Measurements from ENCODE around the gene LHFPL6. TPM values are rescaled to one million over a fixed set of nuclear protein-coding genes. Genes with fewer than 3 reads are reported as not detected.
A peak's percentile ranks its signal among the peaks of the same experiment; 100 is the strongest.

Gene LHFPL6
- total and polyA plus RNA-seq, 12 donors = 41.5 to 65.8 (median 55.4) TPM

DNA sequence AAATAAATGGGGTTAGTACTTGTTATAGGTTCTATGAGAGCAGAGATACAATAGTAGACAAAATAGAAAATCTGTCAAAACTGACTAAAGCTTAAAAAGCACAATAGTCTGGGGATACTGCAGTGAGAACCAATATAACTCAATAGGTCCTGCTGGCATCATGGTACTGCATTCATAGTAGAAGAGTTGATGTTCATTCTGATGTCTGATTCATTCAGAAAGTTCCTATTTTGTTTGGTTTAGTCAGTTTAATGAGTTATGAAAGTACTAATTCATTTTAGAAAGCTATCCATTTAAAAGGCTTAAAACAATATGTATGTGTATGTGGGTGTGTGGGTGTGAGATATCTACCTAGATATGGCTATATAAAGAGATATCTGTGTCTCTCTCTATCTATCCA, 152.8 kb downstream of the LHFPL6 start:
- Histone ChIP-seq H3K4me3 (no peak overlapping the region), H3K36me3 (no peaks in the 10 kb centered on the region), H3K4me1 (peaks cover 24 to 96% (median 81%) of the 10 kb centered on the region in 9 donors), H3K27ac (peak overlapping the region in 5 of 10 donors; percentile 75 to 92 (median 84)), H3K9me3 (no peaks in the 10 kb centered on the region), H3K27me3 (no peaks in the 10 kb centered on the region)
- ATAC-seq = no peak
- no peak for DNase-seq
- TF ChIP-seq, protein P1, sequence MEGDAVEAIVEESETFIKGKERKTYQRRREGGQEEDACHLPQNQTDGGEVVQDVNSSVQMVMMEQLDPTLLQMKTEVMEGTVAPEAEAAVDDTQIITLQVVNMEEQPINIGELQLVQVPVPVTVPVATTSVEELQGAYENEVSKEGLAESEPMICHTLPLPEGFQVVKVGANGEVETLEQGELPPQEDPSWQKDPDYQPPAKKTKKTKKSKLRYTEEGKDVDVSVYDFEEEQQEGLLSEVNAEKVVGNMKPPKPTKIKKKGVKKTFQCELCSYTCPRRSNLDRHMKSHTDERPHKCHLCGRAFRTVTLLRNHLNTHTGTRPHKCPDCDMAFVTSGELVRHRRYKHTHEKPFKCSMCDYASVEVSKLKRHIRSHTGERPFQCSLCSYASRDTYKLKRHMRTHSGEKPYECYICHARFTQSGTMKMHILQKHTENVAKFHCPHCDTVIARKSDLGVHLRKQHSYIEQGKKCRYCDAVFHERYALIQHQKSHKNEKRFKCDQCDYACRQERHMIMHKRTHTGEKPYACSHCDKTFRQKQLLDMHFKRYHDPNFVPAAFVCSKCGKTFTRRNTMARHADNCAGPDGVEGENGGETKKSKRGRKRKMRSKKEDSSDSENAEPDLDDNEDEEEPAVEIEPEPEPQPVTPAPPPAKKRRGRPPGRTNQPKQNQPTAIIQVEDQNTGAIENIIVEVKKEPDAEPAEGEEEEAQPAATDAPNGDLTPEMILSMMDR (IDR thresholded peaks at IDR 0.05) = no peak
- intact Hi-C loops (cut with DNase I) = loop anchor here in 5 of 10 donors (5.0 to 10.0 kb wide), 3 partner anchors 33 to 152 kb away; partner anchors contain the start of gene LHFPL6 (in 2 of the 5)

DNA sequence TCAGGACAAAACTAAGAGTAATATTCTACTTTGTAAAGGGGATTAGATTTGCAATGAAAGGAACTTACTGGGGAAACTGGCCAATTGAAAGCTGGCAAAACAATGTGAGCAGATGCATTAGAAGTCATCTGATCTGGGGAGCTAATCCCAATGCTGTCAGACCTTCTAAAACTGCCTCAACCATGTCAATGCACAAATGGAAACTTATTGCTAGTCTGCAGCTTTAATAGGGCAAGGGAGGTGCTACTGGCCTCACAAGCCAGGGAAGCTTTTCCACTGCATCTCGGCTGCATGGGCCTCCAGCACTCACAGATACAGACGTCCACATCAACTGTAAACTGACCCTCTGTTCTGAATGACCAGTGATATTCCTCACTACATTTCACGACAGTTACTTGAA, 154.2 kb downstream of the LHFPL6 start:
- Histone ChIP-seq H3K9me3 (no peaks in the 10 kb centered on the region), H3K4me3 (no peak overlapping the region), H3K27ac (peak overlapping the region in 5 of 10 donors; percentile 15 to 92 (median 48)), H3K36me3 (no peaks in the 10 kb centered on the region), H3K4me1 (peaks cover 24 to 98% (median 74%) of the 10 kb centered on the region in 9 donors), H3K27me3 (no peaks in the 10 kb centered on the region)
- intact Hi-C loops (cut with DNase I) = loop anchor here in 1 of 10 donors (5.0 kb wide), 1 partner anchor 37 kb away; no protein-coding TSS in a partner anchor
- ATAC-seq (peak in 6 of 8 donors; percentile 19 to 54 (median 26)), DNase-seq (peak in 1 of 2 donors; percentile 23)
- TF ChIP-seq, protein P1 (IDR thresholded peaks at IDR 0.05) = no peak
- WGBS, 2 donors = 40 to 43% methylated on average over 3 of the region's 3 CpGs

DNA sequence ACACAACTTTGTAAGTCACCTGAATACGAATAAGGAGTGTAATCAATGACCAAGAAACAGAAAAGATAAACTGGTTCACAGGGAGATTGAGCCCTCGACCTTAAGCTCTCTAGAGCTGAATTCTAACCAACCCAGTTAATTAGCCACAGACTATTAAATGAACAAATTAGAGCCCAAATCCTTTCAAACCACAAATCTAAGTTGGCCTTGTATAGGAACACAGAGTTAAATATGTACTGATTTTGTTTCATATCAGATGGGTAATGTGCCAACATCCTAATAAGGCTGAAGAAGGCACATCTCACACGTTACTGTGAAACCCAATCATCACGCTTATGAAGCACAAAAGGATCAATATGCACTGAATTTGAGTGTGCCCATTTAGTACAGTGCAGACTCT, 156.1 kb downstream of the LHFPL6 start:
- H3K9me3 ChIP-seq = no peaks in the 10 kb centered on the region
- no peak for DNase-seq
- TF ChIP-seq, protein P1 (IDR thresholded peaks at IDR 0.05) = no peak
- no peaks in the 10 kb centered on the region for H3K36me3 ChIP-seq
- H3K4me1 ChIP-seq = peaks cover 10 to 85% (median 54%) of the 10 kb centered on the region in 9 donors
- 80 to 84% methylated on average over 4 of the region's 4 CpGs for WGBS, 2 donors
- intact Hi-C loops (cut with DNase I) = loop anchor here in 1 of 10 donors (5.0 kb wide), 1 partner anchor 35 kb away; no protein-coding TSS in a partner anchor
- ATAC-seq = no peak
- peak overlapping the region in 1 of 10 donors; percentile 9 for H3K27ac ChIP-seq
- H3K4me3 ChIP-seq = no peak overlapping the region
- H3K27me3 ChIP-seq = no peaks in the 10 kb centered on the region

DNA sequence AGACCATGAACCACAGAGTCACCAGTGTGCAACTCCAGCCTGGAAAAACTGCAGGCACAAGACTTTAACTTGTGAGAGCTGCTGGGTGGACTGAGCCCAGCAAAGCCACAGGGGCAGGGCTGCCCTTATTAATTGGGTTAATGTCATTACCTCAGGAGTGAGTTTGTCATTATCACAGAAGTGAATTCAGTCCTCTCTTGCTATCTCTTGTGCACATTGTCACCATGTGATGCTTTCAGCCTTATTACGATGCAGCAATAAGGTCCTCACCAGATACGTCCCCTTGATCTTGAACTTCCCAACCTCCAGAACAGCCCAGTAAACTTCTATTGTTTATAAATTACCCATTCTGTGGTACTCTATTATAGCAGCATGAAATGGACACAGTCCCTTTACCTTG, 158.1 kb downstream of the LHFPL6 start:
- TF ChIP-seq, protein P1 (IDR thresholded peaks at IDR 0.05) = no peak
- no peaks in the 10 kb centered on the region for H3K27me3 ChIP-seq
- ATAC-seq (no peak), DNase-seq (no peak)
- WGBS, 2 donors = 68 to 82% methylated on average over 2 of the region's 2 CpGs
- peaks cover 5 to 65% (median 34%) of the 10 kb centered on the region in 9 donors for H3K4me1 ChIP-seq
- H3K36me3 ChIP-seq = no peaks in the 10 kb centered on the region
- intact Hi-C loops (cut with DNase I) = loop anchor here in 1 of 10 donors (5.0 kb wide), 1 partner anchor 33 kb away; no protein-coding TSS in a partner anchor
- H3K4me3 ChIP-seq = no peak overlapping the region
- no peaks in the 10 kb centered on the region for H3K9me3 ChIP-seq
- H3K27ac ChIP-seq = peak overlapping the region in 1 of 10 donors; percentile 9

All from heart right ventricle (tissue), 16 donors.